NB4 (cell line): ENCODE data around the gene ME3.

ENCODE experiments used
- MAX ChIP-seq: IDR thresholded peaks from 2 replicates; pipeline ENCODE4 v1.6.1; 2011; ENCODE audit warnings: low read depth, low read length
- MYC ChIP-seq: IDR thresholded peaks from 2 replicates; pipeline ENCODE4 v1.6.1; 2011; ENCODE audit warnings: low read depth, low read length
- POLR2A ChIP-seq: IDR thresholded peaks from 2 replicates; pipeline ENCODE4 v1.6.1; 2011; ENCODE audit warnings: mild to moderate bottlenecking; ENCODE audit not compliant: insufficient read length; ENCODE audit errors: extremely low read depth

- TF ChIP-seq MAX = no peak
- no peak for TF ChIP-seq POLR2A
- TF ChIP-seq MYC = no peak
These were observed 191.0 kb downstream of the ME3 start for GRCh38 chr11:86481399-86481798.
